NCI-H2081 (cell line): Measurements from ENCODE around the gene FTCD.
"Not testable (repeated sequence)": the region's sequence is repeated elsewhere in the genome, so short reads cannot be mapped to it uniquely, and the experiment has no call there.

Experiments used
- DNase-seq, 2 experiments: peaks; one replicate each; lab custom pipeline; 2025; lab: John Stamatoyannopoulos, UW

FTCD gene

GRCh38 chr21:46111857-46112724 lies 43.3 kb downstream of the FTCD start:
- DNase-seq = no peak

- DNase-seq = no peak
Measured at GRCh38 chr21:46111193-46111571, 44.2 kb downstream of the FTCD start.

GRCh38 chr21:46110499-46111192 lies 44.7 kb downstream of the FTCD start:
- no peak for DNase-seq

- no peak for DNase-seq
Measured at GRCh38 chr21:46109313-46110221, 45.8 kb downstream of the FTCD start.

- no peak for DNase-seq
Measured at GRCh38 chr21:46108827-46109312, 46.5 kb downstream of the FTCD start.

- not testable (repeated sequence) for DNase-seq
Measured at GRCh38 chr21:46107376-46107775, 48.0 kb downstream of the FTCD start.

- no peak for DNase-seq
Measured at GRCh38 chr21:46104104-46104503, 51.3 kb downstream of the FTCD start.

GRCh38 chr21:46100906-46101305 lies 54.5 kb downstream of the FTCD start:
- DNase-seq = no peak

GRCh38 chr21:46100426-46100825 lies 55.0 kb downstream of the FTCD start:
- DNase-seq = no peak

- no peak for DNase-seq
Measured at GRCh38 chr21:46100020-46100419, 55.4 kb downstream of the FTCD start.

GRCh38 chr21:46099476-46099875 lies 55.9 kb downstream of the FTCD start:
- DNase-seq = no peak

GRCh38 chr21:46098303-46099141 lies 56.9 kb downstream of the FTCD start:
- no peak for DNase-seq

- no peak for DNase-seq
Measured at GRCh38 chr21:46097336-46098293, 57.8 kb downstream of the FTCD start, which contains the start of gene COL6A2. COL6A2 (plus strand) TSS chr21:46098112.

- DNase-seq = no peak
Measured at GRCh38 chr21:46096596-46097335, 58.6 kb downstream of the FTCD start.

GRCh38 chr21:46095814-46096595 lies 59.4 kb downstream of the FTCD start:
- DNase-seq = no peak

GRCh38 chr21:46095083-46095719 lies 60.2 kb downstream of the FTCD start:
- DNase-seq = no peak

GRCh38 chr21:46094401-46095082 lies 60.8 kb downstream of the FTCD start:
- no peak for DNase-seq
